GM21529 (cell line): ENCODE measurements around the gene TNXB.
"Not testable (repeated sequence)": the region's sequence is repeated elsewhere in the genome, so short reads cannot be mapped to it uniquely, and the experiment has no call there.

ENCODE experiments used
- ATAC-seq: cut with Tn5 transposase; IDR thresholded peaks from one replicate; pipeline ENCODE4 v1.9.1; 2021; ENCODE audit not compliant: unreplicated experiment

TNXB gene

GRCh38 chr6:32113386-32114352 lies 4.5 kb upstream of the TNXB start:
- no peak for ATAC-seq

- ATAC-seq = no peak
Measured at GRCh38 chr6:32112431-32112980, 3.4 kb upstream of the TNXB start.

DNA sequence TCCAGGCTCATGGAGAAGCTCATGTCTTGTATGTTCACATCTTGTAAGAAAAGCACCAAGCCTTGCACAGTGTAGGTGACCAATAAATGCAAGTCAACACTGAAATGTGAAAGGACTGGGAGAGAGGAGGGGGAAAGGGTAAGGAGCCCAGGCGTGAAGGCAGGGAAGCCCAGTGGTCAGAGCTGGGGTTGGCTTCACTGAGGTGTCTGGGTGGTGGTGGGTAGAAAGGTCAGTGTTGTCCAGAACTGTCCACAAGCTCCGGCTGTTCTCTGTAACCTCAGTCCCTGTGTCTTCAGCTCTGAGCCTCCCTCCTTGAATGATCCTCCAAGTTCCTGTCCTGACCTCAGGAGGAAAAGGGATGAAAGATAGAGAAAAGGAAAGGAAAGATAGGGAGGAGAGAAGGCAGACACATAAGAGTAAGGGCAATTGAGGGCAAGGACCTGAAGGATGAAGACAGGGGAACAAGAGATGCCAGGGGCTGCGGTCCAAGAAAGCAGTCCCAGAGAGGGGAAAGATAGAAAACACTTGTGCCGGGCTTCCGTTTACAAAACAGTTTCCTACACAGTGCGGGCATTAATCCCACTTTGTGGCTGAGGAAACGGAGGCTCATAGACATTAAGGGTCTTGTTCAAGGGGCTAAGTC lies 2.4 kb upstream of the TNXB start:
- ATAC-seq = no peak

GRCh38 chr6:32110632-32111031 lies 1.5 kb upstream of the TNXB start:
- ATAC-seq = no peak

DNA sequence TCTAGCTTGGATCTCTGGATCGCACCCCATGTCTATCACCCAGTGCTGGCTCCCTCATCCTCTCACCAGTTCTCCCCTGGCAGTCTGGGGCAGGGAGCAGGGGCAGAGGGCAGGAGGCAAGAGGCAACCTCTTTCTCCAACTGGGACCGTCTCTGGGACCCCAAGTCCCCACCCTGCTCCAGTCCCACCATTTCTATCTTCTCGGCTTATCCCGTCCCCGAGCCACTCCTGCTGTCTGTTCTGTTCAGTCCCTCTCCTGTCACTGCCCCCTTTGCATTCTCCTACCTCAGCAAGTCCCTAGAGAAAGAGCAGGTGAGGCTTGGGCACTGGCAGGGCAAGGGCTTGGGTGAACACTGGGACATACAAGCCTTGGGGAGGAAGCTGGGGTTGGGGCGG lies 625 bp upstream of the TNXB start:
- ATAC-seq = no peak

GRCh38 chr6:32108727-32109113 lies 418 bp downstream of the TNXB start:
- no peak for ATAC-seq

DNA sequence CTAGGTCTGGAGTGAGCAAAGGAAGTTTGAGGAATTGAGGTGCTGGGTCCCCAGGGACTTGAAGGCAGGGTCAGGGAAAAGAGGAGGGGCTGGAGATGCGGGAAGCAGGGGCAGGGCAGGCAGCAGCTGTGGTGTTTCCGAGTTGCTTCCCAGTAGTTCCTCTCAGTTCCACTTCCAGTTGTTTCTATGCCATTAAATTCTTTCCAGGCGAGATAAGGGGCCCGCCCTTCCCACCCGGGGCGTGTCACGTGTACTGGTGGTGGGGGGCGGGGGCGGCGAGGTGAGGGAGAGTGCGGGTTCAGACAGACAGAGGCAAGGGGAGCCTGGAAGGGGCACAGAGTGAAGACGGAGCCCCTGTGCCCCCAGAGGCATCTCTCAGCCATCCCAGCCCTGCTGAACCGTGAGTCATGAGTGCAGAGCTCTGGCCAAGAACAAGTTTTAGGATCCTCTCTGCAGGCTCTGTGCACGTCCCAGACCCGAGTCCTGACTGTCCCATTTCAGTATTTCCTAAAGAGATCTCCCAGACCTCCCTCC lies 977 bp downstream of the TNXB start:
- ATAC-seq = no peak

GRCh38 chr6:32107406-32107805 lies 1.7 kb downstream of the TNXB start:
- no peak for ATAC-seq

GRCh38 chr6:32105433-32105832 lies 3.7 kb downstream of the TNXB start:
- ATAC-seq = no peak

DNA sequence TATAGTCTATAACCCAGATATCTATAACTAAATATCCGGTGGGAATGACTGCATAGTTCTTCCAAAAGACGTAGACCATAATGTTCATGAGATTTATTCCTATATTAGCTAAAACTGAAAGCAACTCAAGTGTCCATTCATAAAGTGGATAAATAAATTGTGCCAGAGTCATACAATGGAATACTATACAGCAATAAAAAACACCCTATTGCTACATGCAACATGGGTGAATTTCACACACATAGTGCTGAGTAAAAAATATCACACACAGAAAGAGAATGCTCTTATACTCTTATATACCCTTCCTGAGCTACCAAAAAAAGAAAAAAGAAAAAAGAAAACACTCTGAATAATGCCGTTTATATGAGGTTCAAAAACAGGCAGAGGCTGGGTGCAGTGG lies 6.9 kb downstream of the TNXB start:
- ATAC-seq = no peak

- not testable (repeated sequence) for ATAC-seq
Measured at GRCh38 chr6:32100251-32100650, 8.9 kb downstream of the TNXB start.

DNA sequence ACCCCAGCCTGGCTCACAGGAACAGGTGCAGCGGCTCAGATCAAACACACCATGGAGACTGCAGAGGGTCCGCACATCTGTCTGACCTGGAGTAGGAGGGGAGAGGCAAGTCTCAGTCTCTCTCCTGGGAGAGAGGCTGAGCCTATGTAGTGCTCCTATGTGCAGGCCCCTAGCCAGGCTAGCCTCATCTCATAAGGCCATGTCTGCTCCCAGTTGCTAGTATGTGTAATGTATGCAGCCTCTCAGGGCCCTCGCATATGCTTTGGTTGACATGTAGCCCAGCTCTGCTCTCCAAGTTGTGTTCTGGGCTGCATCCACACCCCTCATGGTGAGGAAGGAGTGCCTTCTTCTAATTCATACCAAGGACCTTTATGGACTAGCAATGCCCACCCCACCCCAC lies 11.8 kb downstream of the TNXB start:
- no peak for ATAC-seq

- no peak for ATAC-seq
Measured at GRCh38 chr6:32096394-32097258, 12.5 kb downstream of the TNXB start.

- no peak for ATAC-seq
Measured at GRCh38 chr6:32096087-32096393, 13.1 kb downstream of the TNXB start.

DNA sequence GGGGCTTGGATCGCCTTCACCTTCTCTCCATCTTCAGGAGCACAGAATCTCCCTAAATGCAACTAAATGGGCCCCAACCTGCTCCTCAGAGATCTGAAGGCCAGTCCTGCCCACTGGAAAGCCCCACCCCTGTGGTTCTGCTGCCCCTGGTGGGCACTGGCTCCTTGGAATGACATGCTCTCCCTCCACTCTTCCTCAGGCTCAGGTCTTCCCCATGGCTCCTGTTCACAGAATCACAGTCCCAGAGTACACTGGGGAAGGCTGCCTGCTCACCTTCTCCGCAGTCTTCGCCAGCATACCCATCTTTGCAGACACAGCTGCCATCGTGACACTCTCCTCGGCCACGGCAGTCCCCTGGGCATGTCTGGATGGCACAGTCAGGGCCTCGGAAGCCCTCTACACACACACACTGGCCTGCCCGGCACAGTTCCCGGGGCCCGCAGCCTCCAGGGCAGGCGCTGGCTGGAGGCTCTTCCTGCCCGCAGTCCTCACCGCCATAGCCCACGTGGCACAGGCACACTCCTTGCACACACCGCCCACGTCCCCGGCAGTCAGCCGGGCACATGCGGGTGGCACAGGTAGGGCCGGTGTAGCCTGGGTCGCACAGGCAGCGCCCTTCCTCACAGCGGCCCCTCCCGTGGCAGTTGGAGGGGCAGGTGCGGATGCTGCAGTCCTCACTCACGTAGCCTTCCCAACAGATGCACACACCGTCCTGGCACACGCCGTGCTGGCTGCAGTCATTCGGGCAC lies 13.6 kb downstream of the TNXB start:
- ATAC-seq = no peak

DNA sequence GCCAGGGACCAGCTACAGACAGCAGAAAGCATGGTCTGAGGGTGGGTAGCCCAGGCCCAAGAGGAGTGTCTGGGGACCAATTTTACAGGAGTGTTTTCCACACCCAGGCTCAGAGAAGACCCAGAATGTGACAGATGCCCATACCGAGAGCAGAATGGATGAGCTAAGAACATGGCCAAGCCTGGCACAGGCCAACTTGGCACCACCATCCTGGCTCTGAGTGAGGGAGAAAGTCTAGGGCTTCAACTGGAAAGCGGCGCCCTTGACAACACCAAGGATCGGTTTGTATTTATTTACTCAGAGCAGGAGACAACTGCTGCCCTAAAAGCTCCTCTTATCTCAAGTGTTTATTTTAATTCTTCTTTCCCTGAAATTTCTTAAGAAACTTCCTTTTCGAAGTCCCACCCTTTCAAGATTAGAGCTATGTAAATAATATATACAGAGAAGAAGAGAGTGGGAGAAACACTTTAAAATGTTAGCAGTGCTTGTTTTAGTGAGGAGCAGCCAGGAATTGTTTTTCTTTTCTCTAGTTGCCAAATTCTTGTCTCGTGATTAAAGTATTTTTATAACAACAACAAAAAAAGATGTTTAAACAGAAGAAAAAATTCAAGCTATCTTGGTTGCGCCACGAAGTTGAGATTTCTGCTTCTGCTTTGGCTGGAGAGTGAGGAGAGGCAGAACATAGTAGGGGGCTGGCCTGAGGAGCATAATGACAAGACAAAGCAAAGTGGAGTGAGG lies 16.2 kb downstream of the TNXB start:
- no peak for ATAC-seq

- ATAC-seq = no peak
Measured at GRCh38 chr6:32089082-32089828, 19.9 kb downstream of the TNXB start.

DNA sequence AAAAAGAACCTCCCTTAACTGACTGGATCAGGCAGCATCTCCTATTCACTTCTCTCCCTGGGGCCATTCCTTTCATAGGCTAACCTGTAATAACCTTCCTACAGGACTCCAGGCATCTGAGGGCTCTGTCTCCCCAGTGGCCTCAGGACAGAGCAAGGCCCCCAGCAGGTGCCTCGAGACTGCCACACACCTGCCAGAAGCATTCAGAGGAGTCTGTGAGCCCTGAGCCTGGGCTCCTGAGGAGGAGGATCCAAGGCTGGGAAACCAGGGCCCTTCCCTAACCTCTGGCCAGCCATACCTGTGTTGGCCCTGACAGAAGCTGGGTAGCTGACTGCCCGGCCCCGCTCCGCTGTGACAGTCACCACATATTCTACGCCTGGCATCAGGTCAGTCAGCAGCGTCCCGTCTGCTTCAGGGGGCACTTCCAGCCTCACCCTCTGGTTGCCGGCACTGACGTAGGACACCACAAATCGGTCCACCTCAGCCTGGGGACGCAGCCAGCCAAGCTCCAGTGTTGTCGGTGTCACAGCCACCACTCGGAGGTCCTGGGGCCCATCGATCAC lies 20.6 kb downstream of the TNXB start:
- ATAC-seq = no peak
